GM12878 (cell line): ENCODE data around the gene DNMT3A. TPM values are rescaled to one million over a fixed set of nuclear protein-coding genes. Genes with fewer than 3 reads are reported as not detected.

Experiments used
- ATF2 ChIP-seq: IDR thresholded peaks from 2 replicates; pipeline ENCODE4 v1.6.1; 2012; ENCODE audit warnings: low read length, inconsistent platforms
- ATF7 ChIP-seq: fragments of 450-650 bp; IDR thresholded peaks from 2 replicates; pipeline ENCODE4 v1.6.1; 2016; ENCODE audit warnings: low read depth, mild to moderate bottlenecking
- BACH1 ChIP-seq: fragments of 450-650 bp; IDR thresholded peaks from 2 replicates; pipeline ENCODE4 v1.6.1; 2017; ENCODE audit warnings: mild to moderate bottlenecking, borderline replicate concordance
- E2F8 ChIP-seq: fragments of 450-650 bp; IDR thresholded peaks from 2 replicates; pipeline ENCODE4 v1.6.1; 2018; ENCODE audit warnings: mild to moderate bottlenecking, low read depth, moderate library complexity; ENCODE audit not compliant: partially characterized antibody
- EZH2 ChIP-seq: IDR thresholded peaks from 2 replicates; pipeline ENCODE4 v1.6.1; 2012; ENCODE audit warnings: low read depth, mild to moderate bottlenecking, control low read depth, inconsistent platforms, low read length, borderline replicate concordance; ENCODE audit not compliant: control insufficient read depth
- MTA2 ChIP-seq: fragments of 450-650 bp; IDR thresholded peaks from 2 replicates; pipeline ENCODE4 v1.6.1; 2016; ENCODE audit warnings: low read depth, mild to moderate bottlenecking, moderate library complexity
- MYC ChIP-seq: IDR thresholded peaks from 2 replicates; pipeline ENCODE4 v1.6.1; 2011; ENCODE audit warnings: mild to moderate bottlenecking, low read length, moderate library complexity, inconsistent platforms; ENCODE audit not compliant: insufficient read depth, insufficient replicate concordance, insufficient read length, severe bottlenecking
- NRF1 ChIP-seq: conservative IDR thresholded peaks from 2 replicates; pipeline ENCODE4 v1.6.1; 2011; ENCODE audit warnings: mild to moderate bottlenecking, low read depth, low read length, improper control_type of control experiment
- PAX5 ChIP-seq: IDR thresholded peaks from 2 replicates; pipeline ENCODE4 v1.6.1; 2011; ENCODE audit warnings: low read depth, low read length, borderline replicate concordance
- PML ChIP-seq: IDR thresholded peaks from 2 replicates; pipeline ENCODE4 v1.6.1; 2012; ENCODE audit warnings: low read length, inconsistent platforms
- POLR2A ChIP-seq: IDR thresholded peaks from 2 replicates; pipeline ENCODE4 v1.6.1; 2011; ENCODE audit warnings: low read depth, mild to moderate bottlenecking, low read length
- POLR2AphosphoS2 ChIP-seq: IDR thresholded peaks from 2 replicates; pipeline ENCODE4 v1.6.1; 2011; ENCODE audit warnings: low read depth, mild to moderate bottlenecking, low read length, improper control_type of control experiment, moderate library complexity
- POU2F2 ChIP-seq: IDR thresholded peaks from 3 replicates; pipeline ENCODE4 v1.6.1; 2011; ENCODE audit warnings: low read depth, mild to moderate bottlenecking, low read length, borderline replicate concordance
- RAD21 ChIP-seq: IDR thresholded peaks from 2 replicates; pipeline ENCODE4 v1.6.1; 2011; ENCODE audit warnings: mild to moderate bottlenecking, low read depth, low read length, moderate library complexity; ENCODE audit not compliant: insufficient read depth
- RFX5 ChIP-seq: IDR thresholded peaks from 2 replicates; pipeline ENCODE4 v1.6.1; 2011; ENCODE audit warnings: low read depth, low read length, improper control_type of control experiment
- TCF12 ChIP-seq: IDR thresholded peaks from 2 replicates; pipeline ENCODE4 v1.6.1; 2011; ENCODE audit warnings: low read depth, mild to moderate bottlenecking, low read length
- ZNF207 ChIP-seq: fragments of 450-650 bp; IDR thresholded peaks from 2 replicates; pipeline ENCODE4 v1.6.1; 2014; ENCODE audit warnings: antibody characterized with exemption, mild to moderate bottlenecking, borderline replicate concordance
- ZNF217 ChIP-seq: fragments of 450-650 bp; IDR thresholded peaks from 2 replicates; pipeline ENCODE4 v1.6.1; 2017; ENCODE audit warnings: antibody characterized with exemption, mild to moderate bottlenecking
- ZSCAN29 ChIP-seq: fragments of 450-650 bp; IDR thresholded peaks from 2 replicates; pipeline ENCODE4 v1.6.1; 2017; ENCODE audit warnings: mild to moderate bottlenecking, moderate library complexity
- polyA plus RNA-seq, 11 experiments: library from polyadenylated mRNA; depleted of rRNA in 4 of 11; unstranded in 6 of 11; stranded (reverse) in 5 of 11; fragments of >200 nt; fragmentation: Nextera tagmentation in 4 of 11; fragmentation: Illumina TruSeq in 1 of 11; extraction: Ambion mirVana in 4 of 11; extraction: Trizol in 1 of 11; gene quantifications; 1 replicate in 1 of 11; 2 replicates in 10 of 11; pipeline versions ENCODE4 v1.2.1 to v1.2.3, GENCODE V29; 2011 to 2016; ENCODE audit warnings: inconsistent platforms in 2 of 11, missing spikeins in 2 of 11, low read depth in 1 of 11
- total RNA-seq, 4 experiments: library from RNA; depleted of rRNA in 3 of 4; stranded (reverse); fragments of >200 nt in 3 of 4; fragmentation: Illumina TruSeq in 1 of 4; extraction: Trizol in 1 of 4; gene quantifications; 2 replicates each; pipeline versions ENCODE4 v1.2.1 to v1.2.3, GENCODE V29; 2013 to 2021
- TF ChIP-seq, protein P1 (sequence below): fragments of 450-650 bp; IDR thresholded peaks from 2 replicates; pipeline ENCODE4 v1.6.1; 2016; ENCODE audit warnings: mild to moderate bottlenecking
- TF ChIP-seq, protein P2 (sequence below): IDR thresholded peaks from 2 replicates; pipeline ENCODE4 v1.6.1; 2012; ENCODE audit warnings: low read depth, low read length, improper control_type of control experiment
- TF ChIP-seq, protein P3 (sequence below): fragments of 450-650 bp; IDR thresholded peaks from 2 replicates; pipeline ENCODE4 v1.6.1; 2017; ENCODE audit warnings: antibody characterized with exemption, mild to moderate bottlenecking, moderate library complexity

DNMT3A gene
- total and polyA plus RNA-seq, 10 of the 15 experiments (the other 5 are each of a cell fraction or from before 2014, with no cell fraction given) = 7.4 to 51.6 (median 17.4) TPM

DNA sequence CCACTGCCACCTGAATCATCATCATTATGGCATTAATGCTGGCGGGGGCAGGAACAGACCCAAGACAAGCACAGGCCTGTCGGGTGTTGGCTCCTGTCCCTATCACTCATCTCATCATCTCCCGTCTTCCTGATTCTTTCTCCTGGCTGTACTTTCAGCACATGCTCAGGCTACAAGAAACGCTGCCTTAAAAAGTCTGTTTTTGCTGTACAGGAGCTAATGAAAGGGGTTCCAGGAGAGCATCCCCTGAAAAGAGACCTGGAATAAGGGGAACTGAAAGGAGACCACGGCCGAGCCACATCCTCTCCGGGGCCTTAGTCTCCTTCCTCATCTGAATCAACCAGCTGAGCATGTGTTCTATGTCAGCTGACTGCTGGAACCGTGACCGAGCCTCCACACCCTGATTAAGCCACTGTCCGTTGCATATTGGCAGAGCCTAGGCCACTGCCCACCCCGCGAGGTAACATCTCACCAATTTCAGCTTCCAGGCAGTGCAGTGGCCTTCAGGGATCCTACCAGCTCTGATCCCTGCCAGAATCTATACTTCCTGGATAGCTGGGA is 62.6 kb downstream of the DNMT3A start (continued):
- TF ChIP-seq, protein P1, sequence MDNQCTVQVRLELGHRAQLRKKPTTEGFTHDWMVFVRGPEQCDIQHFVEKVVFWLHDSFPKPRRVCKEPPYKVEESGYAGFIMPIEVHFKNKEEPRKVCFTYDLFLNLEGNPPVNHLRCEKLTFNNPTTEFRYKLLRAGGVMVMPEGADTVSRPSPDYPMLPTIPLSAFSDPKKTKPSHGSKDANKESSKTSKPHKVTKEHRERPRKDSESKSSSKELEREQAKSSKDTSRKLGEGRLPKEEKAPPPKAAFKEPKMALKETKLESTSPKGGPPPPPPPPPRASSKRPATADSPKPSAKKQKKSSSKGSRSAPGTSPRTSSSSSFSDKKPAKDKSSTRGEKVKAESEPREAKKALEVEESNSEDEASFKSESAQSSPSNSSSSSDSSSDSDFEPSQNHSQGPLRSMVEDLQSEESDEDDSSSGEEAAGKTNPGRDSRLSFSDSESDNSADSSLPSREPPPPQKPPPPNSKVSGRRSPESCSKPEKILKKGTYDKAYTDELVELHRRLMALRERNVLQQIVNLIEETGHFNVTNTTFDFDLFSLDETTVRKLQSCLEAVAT = peak; percentile 47; the same call in 1 of the 2 replicates
- TF ChIP-seq, protein P2, sequence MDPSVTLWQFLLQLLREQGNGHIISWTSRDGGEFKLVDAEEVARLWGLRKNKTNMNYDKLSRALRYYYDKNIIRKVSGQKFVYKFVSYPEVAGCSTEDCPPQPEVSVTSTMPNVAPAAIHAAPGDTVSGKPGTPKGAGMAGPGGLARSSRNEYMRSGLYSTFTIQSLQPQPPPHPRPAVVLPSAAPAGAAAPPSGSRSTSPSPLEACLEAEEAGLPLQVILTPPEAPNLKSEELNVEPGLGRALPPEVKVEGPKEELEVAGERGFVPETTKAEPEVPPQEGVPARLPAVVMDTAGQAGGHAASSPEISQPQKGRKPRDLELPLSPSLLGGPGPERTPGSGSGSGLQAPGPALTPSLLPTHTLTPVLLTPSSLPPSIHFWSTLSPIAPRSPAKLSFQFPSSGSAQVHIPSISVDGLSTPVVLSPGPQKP = no peak
- no peak for TF ChIP-seq NRF1
- no peak for TF ChIP-seq ZSCAN29
- no peak for TF ChIP-seq RAD21
- peak; percentile 42 for TF ChIP-seq POLR2A
- peak; percentile 56; the same call in 1 of the 2 replicates for TF ChIP-seq ATF7
- TF ChIP-seq RFX5 = no peak
- TF ChIP-seq POLR2AphosphoS2 = no peak
- TF ChIP-seq TCF12 = peak; percentile 88
- TF ChIP-seq ZNF217 = no peak
- no peak for TF ChIP-seq EZH2
- peak; percentile 61 for TF ChIP-seq ATF2
- TF ChIP-seq POU2F2 = peak; percentile 88
- TF ChIP-seq, protein P3, sequence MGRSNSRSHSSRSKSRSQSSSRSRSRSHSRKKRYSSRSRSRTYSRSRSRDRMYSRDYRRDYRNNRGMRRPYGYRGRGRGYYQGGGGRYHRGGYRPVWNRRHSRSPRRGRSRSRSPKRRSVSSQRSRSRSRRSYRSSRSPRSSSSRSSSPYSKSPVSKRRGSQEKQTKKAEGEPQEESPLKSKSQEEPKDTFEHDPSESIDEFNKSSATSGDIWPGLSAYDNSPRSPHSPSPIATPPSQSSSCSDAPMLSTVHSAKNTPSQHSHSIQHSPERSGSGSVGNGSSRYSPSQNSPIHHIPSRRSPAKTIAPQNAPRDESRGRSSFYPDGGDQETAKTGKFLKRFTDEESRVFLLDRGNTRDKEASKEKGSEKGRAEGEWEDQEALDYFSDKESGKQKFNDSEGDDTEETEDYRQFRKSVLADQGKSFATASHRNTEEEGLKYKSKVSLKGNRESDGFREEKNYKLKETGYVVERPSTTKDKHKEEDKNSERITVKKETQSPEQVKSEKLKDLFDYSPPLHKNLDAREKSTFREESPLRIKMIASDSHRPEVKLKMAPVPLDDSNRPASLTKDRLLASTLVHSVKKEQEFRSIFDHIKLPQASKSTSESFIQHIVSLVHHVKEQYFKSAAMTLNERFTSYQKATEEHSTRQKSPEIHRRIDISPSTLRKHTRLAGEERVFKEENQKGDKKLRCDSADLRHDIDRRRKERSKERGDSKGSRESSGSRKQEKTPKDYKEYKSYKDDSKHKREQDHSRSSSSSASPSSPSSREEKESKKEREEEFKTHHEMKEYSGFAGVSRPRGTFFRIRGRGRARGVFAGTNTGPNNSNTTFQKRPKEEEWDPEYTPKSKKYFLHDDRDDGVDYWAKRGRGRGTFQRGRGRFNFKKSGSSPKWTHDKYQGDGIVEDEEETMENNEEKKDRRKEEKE = no peak
- TF ChIP-seq BACH1 = peak; percentile 88; the same call in 1 of the 2 replicates
- no peak for TF ChIP-seq ZNF207
- peak; percentile 92 for TF ChIP-seq MTA2
- TF ChIP-seq E2F8 = no peak
- TF ChIP-seq PML = 0 out of 2 replicates have a peak, but pooled peaks have one; percentile 44
- TF ChIP-seq MYC = no peak
- TF ChIP-seq PAX5 = peak; percentile 96
